Esophagus squamous epithelium (tissue), 4 donors: ENCODE measurements around the gene RAB30.

ENCODE experiments used
- CTCF ChIP-seq, 6 experiments: fragments of 450-650 bp in 4 of 6; fragments of 200-600 bp in 2 of 6; sonication (generic) in 2 of 6; IDR thresholded peaks; one replicate each; pipeline ENCODE4 v1.5.1; 2016 to 2019; ENCODE audit warnings: antibody characterized with exemption in 6 of 6, mild to moderate bottlenecking in 4 of 6, moderate library complexity in 4 of 6
- POLR2A ChIP-seq, 4 donors: fragments of 450-650 bp; IDR thresholded peaks; one replicate each; pipeline ENCODE4 v1.6.1; 2017; ENCODE audit warnings: antibody characterized with exemption in 4 of 4, mild to moderate bottlenecking in 4 of 4, moderate library complexity in 3 of 4

- TF ChIP-seq POLR2A (IDR thresholded peaks at IDR 0.05) (no peak), CTCF (IDR thresholded peaks at IDR 0.05) (no peak)
These were observed 8.5 kb downstream of the RAB30 start for GRCh38 chr11:83063073-83063754.
